ENCODE measurements around the gene HCCS. TPM values are rescaled to one million over a fixed set of nuclear protein-coding genes. Genes with fewer than 3 reads are reported as not detected.

HCCS gene
- total and polyA plus RNA-seq, 3 donors from 2014 or later = 15.0 to 27.6 (median 17.4) TPM

DNA sequence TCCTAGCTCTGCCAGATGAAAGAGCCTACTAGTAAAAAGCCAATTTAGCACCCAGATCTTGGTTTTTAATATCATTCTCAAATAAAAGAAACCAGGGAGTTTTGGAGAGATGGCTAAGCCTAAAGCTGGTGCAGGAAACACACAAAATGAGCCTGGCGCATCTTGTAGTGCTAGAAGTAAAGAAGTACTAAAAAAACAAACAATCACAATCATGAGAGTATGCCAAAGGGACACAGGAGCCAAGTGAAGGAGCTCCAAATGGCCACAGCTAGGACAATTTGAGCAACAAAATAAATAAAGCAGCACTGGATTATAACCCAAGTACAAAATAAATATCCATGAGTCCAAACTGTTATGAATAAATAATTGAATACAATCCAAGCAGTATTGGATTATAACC lies 37.8 kb upstream of the HCCS start:
- intact Hi-C loops (cut with DNase I; ENCODE audit: low total_unique reads) = no loop called here
- no peak overlapping the region for H3K27ac ChIP-seq
- WGBS, 2 donors = 71 to 76% methylated on average over 1 of the region's 1 CpG

DNA sequence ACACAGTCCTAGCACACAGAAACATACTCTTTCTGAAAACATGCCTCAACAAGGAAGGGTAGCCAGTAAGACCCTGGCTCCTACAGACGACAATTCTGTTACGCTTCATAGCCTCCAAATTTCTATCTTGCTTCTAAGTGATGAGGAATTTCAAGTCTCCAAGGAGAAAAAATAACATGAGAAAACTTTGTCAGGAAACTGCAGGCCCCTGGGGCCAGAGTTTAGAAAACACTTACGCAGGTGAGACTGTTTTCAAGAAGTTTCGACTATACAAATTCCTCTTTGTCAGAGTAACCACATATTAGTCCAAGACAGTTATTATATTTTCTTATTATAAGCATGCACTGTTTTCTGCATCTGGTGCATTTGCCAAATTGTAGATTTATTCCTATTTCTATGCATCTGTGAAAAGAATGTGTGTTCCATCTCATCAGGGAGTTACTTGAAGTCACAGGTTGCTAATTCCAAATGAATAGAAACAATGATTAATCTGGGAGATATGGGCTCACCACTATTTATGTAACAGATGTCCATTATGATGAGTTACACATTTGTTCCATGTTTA lies 30.3 kb upstream of the HCCS start:
- 92 to 94% methylated on average over 4 of the region's 4 CpGs for WGBS, 2 donors
- H3K27me3 ChIP-seq = no peaks in the 10 kb centered on the region
- H3K9me3 ChIP-seq = no peaks in the 10 kb centered on the region
- no peak overlapping the region for H3K27ac ChIP-seq
- H3K4me3 ChIP-seq = no peak overlapping the region
- DNase-seq = no peak
- TF ChIP-seq POLR2A (IDR thresholded peaks at IDR 0.05) = no peak
- TF ChIP-seq, protein P1, sequence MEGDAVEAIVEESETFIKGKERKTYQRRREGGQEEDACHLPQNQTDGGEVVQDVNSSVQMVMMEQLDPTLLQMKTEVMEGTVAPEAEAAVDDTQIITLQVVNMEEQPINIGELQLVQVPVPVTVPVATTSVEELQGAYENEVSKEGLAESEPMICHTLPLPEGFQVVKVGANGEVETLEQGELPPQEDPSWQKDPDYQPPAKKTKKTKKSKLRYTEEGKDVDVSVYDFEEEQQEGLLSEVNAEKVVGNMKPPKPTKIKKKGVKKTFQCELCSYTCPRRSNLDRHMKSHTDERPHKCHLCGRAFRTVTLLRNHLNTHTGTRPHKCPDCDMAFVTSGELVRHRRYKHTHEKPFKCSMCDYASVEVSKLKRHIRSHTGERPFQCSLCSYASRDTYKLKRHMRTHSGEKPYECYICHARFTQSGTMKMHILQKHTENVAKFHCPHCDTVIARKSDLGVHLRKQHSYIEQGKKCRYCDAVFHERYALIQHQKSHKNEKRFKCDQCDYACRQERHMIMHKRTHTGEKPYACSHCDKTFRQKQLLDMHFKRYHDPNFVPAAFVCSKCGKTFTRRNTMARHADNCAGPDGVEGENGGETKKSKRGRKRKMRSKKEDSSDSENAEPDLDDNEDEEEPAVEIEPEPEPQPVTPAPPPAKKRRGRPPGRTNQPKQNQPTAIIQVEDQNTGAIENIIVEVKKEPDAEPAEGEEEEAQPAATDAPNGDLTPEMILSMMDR (IDR thresholded peaks at IDR 0.05) = no peak
- H3K36me3 ChIP-seq (ENCODE audit: low read depth, missing control alignments) = no peaks in the 10 kb centered on the region
- no peaks in the 10 kb centered on the region for H3K4me1 ChIP-seq
- intact Hi-C loops (cut with DNase I; ENCODE audit: low total_unique reads) = no loop called here

More for the DNA sequence above, 37.8 kb upstream of the HCCS start:
- Histone ChIP-seq H3K27me3 (no peaks in the 10 kb centered on the region), H3K4me1 (no peaks in the 10 kb centered on the region), H3K9me3 (no peaks in the 10 kb centered on the region), H3K4me3 (no peak overlapping the region), H3K36me3 (ENCODE audit: low read depth, missing control alignments) (no peaks in the 10 kb centered on the region)
- DNase-seq = no peak
- TF ChIP-seq, protein P1 (IDR thresholded peaks at IDR 0.05) = no peak
- TF ChIP-seq POLR2A (IDR thresholded peaks at IDR 0.05) = no peak

DNA sequence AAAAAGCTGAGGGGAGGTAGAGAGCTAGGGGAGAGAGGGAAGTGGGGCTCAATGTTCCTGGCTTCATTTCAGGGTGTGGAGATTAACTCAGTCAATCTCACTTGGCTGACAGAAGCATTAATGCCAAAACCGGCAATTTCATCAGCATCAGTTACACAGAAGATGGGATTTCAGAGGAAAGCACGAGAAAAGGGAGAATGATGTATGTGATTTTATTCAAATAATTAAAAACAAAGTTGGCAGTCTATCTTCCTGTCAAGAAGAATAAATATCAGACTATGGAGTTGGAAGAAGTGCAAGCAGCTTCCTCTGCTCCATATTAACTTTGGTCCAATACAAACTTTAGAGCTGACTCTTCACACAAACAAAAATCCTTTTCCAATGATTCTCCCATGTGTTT lies 29.6 kb upstream of the HCCS start:
- Histone ChIP-seq H3K36me3 (ENCODE audit: low read depth, missing control alignments) (no peaks in the 10 kb centered on the region), H3K9me3 (no peaks in the 10 kb centered on the region), H3K4me3 (no peak overlapping the region), H3K27me3 (no peaks in the 10 kb centered on the region), H3K4me1 (no peaks in the 10 kb centered on the region), H3K27ac (no peak overlapping the region)
- WGBS, 2 donors = 66 to 78% methylated on average over 2 of the region's 2 CpGs
- TF ChIP-seq, protein P1 (IDR thresholded peaks at IDR 0.05) = no peak
- TF ChIP-seq POLR2A (IDR thresholded peaks at IDR 0.05) = no peak
- intact Hi-C loops (cut with DNase I; ENCODE audit: low total_unique reads) = no loop called here
- no peak for DNase-seq

DNA sequence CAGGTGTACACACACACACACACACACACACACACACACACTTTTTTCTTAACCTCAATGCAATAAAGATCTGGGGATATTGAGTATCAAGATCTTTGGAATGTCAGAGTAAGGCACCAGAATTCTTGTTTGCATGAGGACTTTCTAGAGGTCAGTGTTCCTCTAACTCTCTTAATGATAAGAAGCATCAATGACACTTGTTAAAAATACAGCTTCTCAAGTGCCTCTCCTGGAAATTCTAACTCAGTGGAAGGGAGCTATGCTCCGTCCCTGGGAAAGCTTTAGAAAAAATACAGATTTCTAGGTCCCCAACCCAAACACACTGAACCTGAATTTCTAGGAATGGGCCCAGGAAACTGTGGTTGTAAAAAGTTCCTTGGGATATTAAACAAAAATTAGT lies 25.8 kb upstream of the HCCS start:
- no peaks in the 10 kb centered on the region for H3K27me3 ChIP-seq
- WGBS, 2 donors = 71 to 80% methylated on average over 1 of the region's 1 CpG

More for the DNA sequence above, 25.8 kb upstream of the HCCS start:
- TF ChIP-seq POLR2A (IDR thresholded peaks at IDR 0.05) = no peak
- TF ChIP-seq, protein P1 (IDR thresholded peaks at IDR 0.05) = no peak
- H3K4me3 ChIP-seq = no peak overlapping the region
- H3K9me3 ChIP-seq = no peaks in the 10 kb centered on the region
- H3K27ac ChIP-seq = no peak overlapping the region
- intact Hi-C loops (cut with DNase I; ENCODE audit: low total_unique reads) = no loop called here
- no peaks in the 10 kb centered on the region for H3K36me3 ChIP-seq (ENCODE audit: low read depth, missing control alignments)
- DNase-seq = no peak
- no peaks in the 10 kb centered on the region for H3K4me1 ChIP-seq
